Effector memory CD8-positive, alpha-beta T cell (primary cell): ENCODE results near the gene MED10.
"Not testable (repeated sequence)": the region's sequence is repeated elsewhere in the genome, so short reads cannot be mapped to it uniquely, and the experiment has no call there.

ENCODE experiments used
- ATAC-seq: fragments of 150-1000 bp; cut with Tn5 transposase; replicated peaks from 2 replicates; pipeline ENCODE4 v1.10.0; 2021; ENCODE audit warnings: mild to moderate bottlenecking, moderate library complexity
- DNase-seq, 3 experiments: peaks; one replicate each; pipeline ENCODE4 v3.0.0; 2021
- H3K27ac Mint-ChIP-seq, 2 donors: one replicate each; pipeline ENCODE4 v1.8.0; 2022; ENCODE audit warnings: mild to moderate bottlenecking in 2 of 2, mixed read lengths in 2 of 2, moderate library complexity in 2 of 2
- H3K27me3 Mint-ChIP-seq, 2 donors: one replicate each; pipeline ENCODE4 v1.8.0; 2022; ENCODE audit warnings: mixed read lengths in 2 of 2
- H3K36me3 Mint-ChIP-seq: one replicate; pipeline ENCODE4 v1.8.0; 2022; ENCODE audit warnings: mild to moderate bottlenecking, moderate library complexity, mixed read lengths; ENCODE audit not compliant: insufficient read depth
- H3K4me1 Mint-ChIP-seq, 2 donors: one replicate each; pipeline ENCODE4 v1.8.0; 2022; ENCODE audit warnings: low read depth in 2 of 2, mixed read lengths in 2 of 2
- H3K4me3 Mint-ChIP-seq, 2 donors: one replicate each; pipeline ENCODE4 v1.8.0; 2022; ENCODE audit warnings: mild to moderate bottlenecking in 2 of 2, mixed read lengths in 2 of 2, moderate library complexity in 2 of 2
- H3K9me3 Mint-ChIP-seq, 2 donors: one replicate each; pipeline ENCODE4 v1.8.0; 2022; ENCODE audit warnings: mixed read lengths in 2 of 2

The MED10 gene

DNA sequence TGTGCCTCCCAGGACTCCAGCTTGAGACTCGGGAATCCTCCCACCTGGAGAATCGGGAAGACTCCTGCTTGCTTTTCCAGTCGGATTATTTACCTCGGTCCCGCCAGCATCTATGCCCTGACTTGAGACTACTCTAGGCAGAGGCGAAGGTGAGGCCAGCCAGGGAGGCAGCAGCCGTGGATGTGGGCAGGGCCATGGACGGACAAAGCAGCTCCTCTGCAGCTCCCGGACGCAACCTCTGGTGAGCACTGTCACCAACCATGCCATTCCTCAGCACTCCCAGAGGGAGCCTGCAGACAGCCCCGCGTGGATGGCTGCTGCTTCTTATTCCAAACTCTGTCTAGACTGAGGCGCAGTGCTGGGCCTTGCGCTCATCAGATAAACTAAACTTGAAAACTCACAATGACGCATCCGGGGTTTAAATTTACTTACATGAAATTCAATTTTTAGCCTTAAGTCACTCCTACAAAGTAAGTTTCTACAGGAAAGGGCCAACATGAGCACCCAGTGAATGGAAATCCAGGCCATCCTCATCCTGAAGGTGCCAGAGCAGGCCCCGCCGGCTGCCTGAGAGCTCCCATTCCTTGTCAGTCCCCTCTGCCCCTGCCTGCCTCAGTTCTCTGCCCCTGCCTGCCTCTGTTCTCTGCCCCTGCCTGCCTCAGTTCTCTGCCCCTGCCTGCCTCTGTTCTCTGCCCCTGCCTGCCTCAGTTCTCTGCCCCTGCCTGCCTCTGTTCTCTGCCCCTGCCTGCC, 17.8 kb downstream of the MED10 start:
- Mint-ChIP-seq H3K9me3 (no peaks in the 10 kb centered on the region), H3K27me3 (no peaks in the 10 kb centered on the region), H3K4me1 (peaks cover 5 to 7% of the 10 kb centered on the region in 2 donors), H3K36me3 (no peaks in the 10 kb centered on the region), H3K4me3 (peak overlapping the region; percentile 31 to 49), H3K27ac (peak overlapping the region; percentile 77 to 91)
- DNase-seq (no peak), ATAC-seq (no peak)

GRCh38 chr5:6359555-6360322, 18.6 kb downstream of the MED10 start:
- Mint-ChIP-seq H3K36me3 (no peaks in the 10 kb centered on the region), H3K4me1 (peaks cover 7% of the 10 kb centered on the region in 2 donors), H3K4me3 (peak overlapping the region; percentile 31 to 49)

DNA sequence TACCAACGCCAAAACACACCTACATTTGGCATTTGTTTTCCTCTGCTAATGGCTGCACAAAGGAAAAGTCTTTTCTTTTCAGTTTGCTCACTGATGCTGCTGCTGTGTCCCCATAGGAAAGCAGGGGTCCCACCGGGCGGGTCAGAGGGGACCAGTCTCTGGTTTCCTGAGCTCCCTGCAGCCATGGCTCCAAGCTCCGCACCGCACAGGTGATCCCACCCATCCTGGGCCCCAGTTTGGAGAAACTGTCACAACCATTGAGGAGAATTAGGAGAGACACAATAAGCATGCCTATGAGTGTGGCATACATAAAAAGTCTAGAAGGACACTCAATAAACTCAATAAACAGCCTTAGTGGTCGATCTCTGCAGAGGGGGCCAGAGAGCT, 19.9 kb downstream of the MED10 start:
- Mint-ChIP-seq H3K9me3 (no peaks in the 10 kb centered on the region), H3K36me3 (no peaks in the 10 kb centered on the region), H3K27ac (no peak overlapping the region), H3K27me3 (peaks cover 0 to 9% of the 10 kb centered on the region in 2 donors), H3K4me3 (no peak overlapping the region), H3K4me1 (peaks cover 7 to 8% of the 10 kb centered on the region in 2 donors)
- no peak for ATAC-seq
- no peak for DNase-seq

More at GRCh38 chr5:6359555-6360322, 18.6 kb downstream of the MED10 start:
- H3K27ac Mint-ChIP-seq, result peak overlapping the region; percentile 77 to 91
- DNase-seq (no peak), ATAC-seq (peak; percentile 48)
- no peaks in the 10 kb centered on the region for H3K27me3 Mint-ChIP-seq
- H3K9me3 Mint-ChIP-seq, result no peaks in the 10 kb centered on the region

DNA sequence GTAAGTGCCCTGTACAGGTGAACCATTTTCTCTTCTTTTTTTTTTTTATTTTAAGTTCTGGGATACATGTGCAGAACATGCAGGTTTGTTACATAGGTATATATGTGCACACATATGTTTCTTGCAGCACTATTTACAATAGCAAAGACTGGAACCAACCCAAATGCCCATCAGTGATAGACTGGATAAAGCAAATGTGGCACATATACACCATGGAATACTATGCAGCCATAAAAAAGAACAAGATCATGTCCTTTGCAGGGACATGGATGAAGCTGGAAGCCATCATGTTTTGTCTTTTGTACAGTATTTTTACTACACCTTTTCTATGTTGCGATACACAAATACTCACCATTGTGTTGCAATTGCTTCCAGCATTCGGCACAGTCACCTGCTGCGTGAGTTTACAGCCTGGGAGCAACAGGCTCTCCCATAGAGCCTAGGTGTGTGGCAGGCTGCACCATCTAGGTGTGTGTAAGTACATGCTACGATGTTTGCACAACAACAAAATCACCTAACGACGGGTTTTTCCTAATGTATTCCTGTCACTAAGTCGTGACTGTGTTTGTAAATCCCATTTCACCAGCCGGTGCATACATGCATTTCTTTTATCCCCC, 20.4 kb downstream of the MED10 start:
- not testable (repeated sequence) for H3K27me3 Mint-ChIP-seq, H3K36me3 Mint-ChIP-seq, H3K4me3 Mint-ChIP-seq, ATAC-seq, H3K4me1 Mint-ChIP-seq, H3K9me3 Mint-ChIP-seq, H3K27ac Mint-ChIP-seq, DNase-seq

DNA sequence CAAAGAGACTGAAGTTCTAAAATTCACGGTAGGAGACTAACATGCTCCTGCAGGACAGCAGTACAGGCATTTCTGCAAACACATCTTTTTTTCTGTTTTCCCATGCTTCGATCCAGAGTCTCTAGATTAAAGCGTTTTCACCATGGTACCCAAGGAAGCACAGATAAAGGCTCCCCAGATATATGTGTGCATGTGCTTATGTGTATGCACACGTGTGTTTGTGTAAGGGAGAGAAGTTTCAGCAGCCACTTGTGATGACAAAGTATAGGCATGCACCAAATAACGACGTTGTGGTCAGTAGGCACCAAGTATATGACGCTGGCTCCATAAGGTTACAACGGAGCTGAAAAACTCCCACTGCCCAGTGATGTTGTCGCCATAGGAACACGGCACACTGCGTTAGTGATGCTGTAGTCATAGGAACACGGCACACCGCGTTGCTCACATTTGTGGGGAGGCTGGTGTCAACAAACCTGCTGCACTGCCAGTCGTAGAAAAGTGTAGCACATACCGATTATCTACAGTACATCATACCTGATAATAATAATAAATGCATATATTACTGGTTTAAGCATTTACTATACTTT, 21.7 kb downstream of the MED10 start:
- Mint-ChIP-seq H3K27me3 (peaks cover 0 to 9% of the 10 kb centered on the region in 2 donors), H3K4me1 (peaks cover 7 to 8% of the 10 kb centered on the region in 2 donors), H3K4me3 (no peak overlapping the region), H3K27ac (no peak overlapping the region), H3K9me3 (no peaks in the 10 kb centered on the region), H3K36me3 (no peaks in the 10 kb centered on the region)
- ATAC-seq (no peak), DNase-seq (no peak)

- Mint-ChIP-seq H3K27me3 (peaks cover 0 to 9% of the 10 kb centered on the region in 2 donors), H3K4me1 (peaks cover 7 to 8% of the 10 kb centered on the region in 2 donors), H3K27ac (peak overlapping the region in 1 of 2 donors; percentile 22), H3K36me3 (no peaks in the 10 kb centered on the region), H3K9me3 (no peaks in the 10 kb centered on the region), H3K4me3 (no peak overlapping the region)
- ATAC-seq (no peak), DNase-seq (no peak)
Observed at GRCh38 chr5:6355294-6355693, 23.1 kb downstream of the MED10 start.

GRCh38 chr5:6354848-6355247, 23.5 kb downstream of the MED10 start:
- no peaks in the 10 kb centered on the region for H3K36me3 Mint-ChIP-seq
- no peak overlapping the region for H3K4me3 Mint-ChIP-seq
- H3K9me3 Mint-ChIP-seq, result no peaks in the 10 kb centered on the region
- H3K27me3 Mint-ChIP-seq, result peaks cover 0 to 9% of the 10 kb centered on the region in 2 donors
- DNase-seq (no peak), ATAC-seq (no peak)
- H3K27ac Mint-ChIP-seq, result no peak overlapping the region
- H3K4me1 Mint-ChIP-seq, result peaks cover 3 to 6% of the 10 kb centered on the region in 2 donors

- Mint-ChIP-seq H3K36me3 (no peaks in the 10 kb centered on the region), H3K4me1 (peaks cover 0 to 3% of the 10 kb centered on the region in 2 donors), H3K9me3 (no peaks in the 10 kb centered on the region), H3K4me3 (no peak overlapping the region), H3K27me3 (peaks cover 0 to 9% of the 10 kb centered on the region in 2 donors), H3K27ac (peak overlapping the region; percentile 21 to 65)
- ATAC-seq (no peak), DNase-seq (no peak)
Observed at GRCh38 chr5:6353602-6354302, 24.6 kb downstream of the MED10 start.

- DNase-seq (no peak), ATAC-seq (no peak)
- Mint-ChIP-seq H3K4me1 (peaks cover 0 to 3% of the 10 kb centered on the region in 2 donors), H3K36me3 (no peaks in the 10 kb centered on the region), H3K4me3 (no peak overlapping the region), H3K9me3 (no peaks in the 10 kb centered on the region), H3K27me3 (peaks cover 0 to 12% of the 10 kb centered on the region in 2 donors), H3K27ac (no peak overlapping the region)
Observed at GRCh38 chr5:6350277-6351090, 27.9 kb downstream of the MED10 start.

GRCh38 chr5:6349387-6349786, 29.0 kb downstream of the MED10 start:
- no peak for DNase-seq
- no peak overlapping the region for H3K27ac Mint-ChIP-seq
- H3K9me3 Mint-ChIP-seq, result no peaks in the 10 kb centered on the region
- no peaks in the 10 kb centered on the region for H3K4me1 Mint-ChIP-seq
- peaks cover 0 to 15% of the 10 kb centered on the region in 2 donors for H3K27me3 Mint-ChIP-seq
- ATAC-seq, result no peak
- no peak overlapping the region for H3K4me3 Mint-ChIP-seq
- peaks cover 3% of the 10 kb centered on the region for H3K36me3 Mint-ChIP-seq

GRCh38 chr5:6348476-6349000, 29.8 kb downstream of the MED10 start:
- Mint-ChIP-seq H3K4me1 (no peaks in the 10 kb centered on the region), H3K9me3 (no peaks in the 10 kb centered on the region), H3K4me3 (no peak overlapping the region), H3K27me3 (peaks cover 0 to 7% of the 10 kb centered on the region in 2 donors), H3K27ac (no peak overlapping the region), H3K36me3 (peaks cover 3% of the 10 kb centered on the region)
- ATAC-seq, result no peak
- DNase-seq, result no peak

- H3K27ac Mint-ChIP-seq, result no peak overlapping the region
- no peaks in the 10 kb centered on the region for H3K9me3 Mint-ChIP-seq
- H3K27me3 Mint-ChIP-seq, result peaks cover 0 to 16% of the 10 kb centered on the region in 2 donors
- no peak overlapping the region for H3K4me3 Mint-ChIP-seq
- ATAC-seq, result no peak
- H3K36me3 Mint-ChIP-seq, result peaks cover 3% of the 10 kb centered on the region
- H3K4me1 Mint-ChIP-seq, result no peaks in the 10 kb centered on the region
- DNase-seq, result no peak
Observed at GRCh38 chr5:6347673-6348072, 30.7 kb downstream of the MED10 start.
